NCI-H526 treated with DMSO at 0.1 percent for 48 hours (cell line): ENCODE data around the gene TSPAN3.

Experiments used
- DNase-seq: peaks from one replicate; lab custom pipeline; 2025; lab: John Stamatoyannopoulos, UW

TSPAN3 gene

GRCh38 chr15:77009646-77010311 is 61.1 kb downstream of the TSPAN3 start:
- no peak for DNase-seq

- DNase-seq: no peak
These were observed 61.7 kb downstream of the TSPAN3 start for GRCh38 chr15:77009176-77009575.

- DNase-seq: no peak
These were observed 66.7 kb downstream of the TSPAN3 start for GRCh38 chr15:77004189-77004588.

- DNase-seq: no peak
These were observed 67.7 kb downstream of the TSPAN3 start for GRCh38 chr15:77002954-77003912.

- no peak for DNase-seq
These were observed 68.5 kb downstream of the TSPAN3 start for GRCh38 chr15:77002436-77002835.

GRCh38 chr15:77001966-77002365 is 68.9 kb downstream of the TSPAN3 start:
- DNase-seq: no peak

GRCh38 chr15:77001351-77001750 is 69.6 kb downstream of the TSPAN3 start:
- DNase-seq: no peak

GRCh38 chr15:76999996-77000395 is 70.9 kb downstream of the TSPAN3 start:
- no peak for DNase-seq

GRCh38 chr15:76998663-76999285 is 72.1 kb downstream of the TSPAN3 start:
- no peak for DNase-seq

- no peak for DNase-seq
These were observed 74.1 kb downstream of the TSPAN3 start for GRCh38 chr15:76996526-76997401.

GRCh38 chr15:76996076-76996525 is 74.8 kb downstream of the TSPAN3 start:
- no peak for DNase-seq

GRCh38 chr15:76994971-76995945 is 75.7 kb downstream of the TSPAN3 start, which contains the start of gene PSTPIP1:
TSS of gene PSTPIP1 (plus strand) at chr15:76995126. CDS start at chr15:76995574, 448 bp downstream.
- DNase-seq: no peak

- DNase-seq: no peak
These were observed 76.4 kb downstream of the TSPAN3 start for GRCh38 chr15:76994496-76994895.

GRCh38 chr15:76994001-76994400 is 76.9 kb downstream of the TSPAN3 start:
- no peak for DNase-seq

GRCh38 chr15:76993114-76993725 is 77.7 kb downstream of the TSPAN3 start:
- DNase-seq: no peak

GRCh38 chr15:76991741-76992645 is 78.9 kb downstream of the TSPAN3 start:
- no peak for DNase-seq
